HepG2 (cell line): ENCODE data around the gene SDR42E2. TPM values are rescaled to one million over a fixed set of nuclear protein-coding genes. Genes with fewer than 3 reads are reported as not detected.

Experiments used
- CEBPG ChIP-seq: IDR thresholded peaks from 2 replicates; pipeline ENCODE4 v1.6.1; 2016
- KAT7 ChIP-seq: IDR thresholded peaks from 2 replicates; pipeline ENCODE4 v1.6.1; 2018; ENCODE audit warnings: borderline replicate concordance, missing compliant biosample characterization
- KDM3A ChIP-seq: IDR thresholded peaks from 2 replicates; pipeline ENCODE4 v1.6.1; 2018; ENCODE audit warnings: low read depth, missing compliant biosample characterization
- MEIS2 ChIP-seq: sonication (generic); formaldehyde crosslinking; IDR thresholded peaks from 2 replicates; pipeline ENCODE4 v1.9.0; 2021; ENCODE audit warnings: mild to moderate bottlenecking, missing genetic modification reagents
- NCOA2 ChIP-seq: sonication (generic); formaldehyde crosslinking; IDR thresholded peaks from 2 replicates; pipeline ENCODE4 v1.8.0; 2022; ENCODE audit warnings: inconsistent platforms
- NFE2L2 ChIP-seq: fragments of 150-350 bp; IDR thresholded peaks from 2 replicates; pipeline ENCODE4 v1.6.1; 2014; ENCODE audit warnings: low read length
- RBAK ChIP-seq: sonication (generic); formaldehyde crosslinking; IDR thresholded peaks from 2 replicates; pipeline ENCODE4 v1.5.1; 2020; ENCODE audit warnings: mild to moderate bottlenecking, missing genetic modification reagents
- RCOR2 ChIP-seq: IDR thresholded peaks from 2 replicates; pipeline ENCODE4 v1.6.1; 2016; ENCODE audit warnings: missing biosample characterization, missing genetic modification reagents
- RFX5 ChIP-seq: IDR thresholded peaks from 2 replicates; pipeline ENCODE4 v1.6.1; 2011; ENCODE audit warnings: low read depth, low read length, improper control_type of control experiment
- TP53 ChIP-seq: sonication (generic); formaldehyde crosslinking; conservative IDR thresholded peaks from 2 replicates; pipeline ENCODE4 v1.4.0; 2020; ENCODE audit warnings: missing genetic modification reagents
- TRAFD1 ChIP-seq: sonication (generic); formaldehyde crosslinking; IDR thresholded peaks from 2 replicates; pipeline ENCODE4 v1.5.1; 2020; ENCODE audit warnings: missing genetic modification reagents, mild to moderate bottlenecking, borderline replicate concordance
- ZBTB26 ChIP-seq: IDR thresholded peaks from 2 replicates; pipeline ENCODE4 v1.6.1; 2016; ENCODE audit warnings: missing compliant biosample characterization, missing genetic modification reagents, borderline replicate concordance
- ZC3H13 ChIP-seq: sonication (generic); formaldehyde crosslinking; IDR thresholded peaks from 2 replicates; pipeline ENCODE4 v1.8.1; 2023; ENCODE audit warnings: mild to moderate bottlenecking, missing genetic modification reagents, moderate library complexity
- ZEB1 ChIP-seq: IDR thresholded peaks from 2 replicates; pipeline ENCODE4 v1.6.1; 2012; ENCODE audit warnings: mild to moderate bottlenecking, low read depth, inconsistent platforms; ENCODE audit not compliant: insufficient replicate concordance
- ZNF232 ChIP-seq: sonication (generic); formaldehyde crosslinking; IDR thresholded peaks from 2 replicates; pipeline ENCODE4 v1.4.0; 2020; ENCODE audit warnings: missing genetic modification reagents, borderline replicate concordance
- ZNF274 ChIP-seq: sonication (generic); formaldehyde crosslinking; IDR thresholded peaks from 2 replicates; pipeline ENCODE4 v1.5.1; 2020; ENCODE audit warnings: mild to moderate bottlenecking, missing genetic modification reagents
- ZNF362 ChIP-seq: sonication (generic); formaldehyde crosslinking; IDR thresholded peaks from 2 replicates; pipeline ENCODE4 v1.4.0; 2020; ENCODE audit warnings: missing genetic modification reagents, mild to moderate bottlenecking, borderline replicate concordance
- ZNF549 ChIP-seq: sonication (generic); formaldehyde crosslinking; IDR thresholded peaks from 2 replicates; pipeline ENCODE4 v1.5.0; 2020; ENCODE audit warnings: missing genetic modification reagents
- ZNF598 ChIP-seq: sonication (generic); formaldehyde crosslinking; IDR thresholded peaks from 2 replicates; pipeline ENCODE4 v1.5.1; 2020; ENCODE audit warnings: mild to moderate bottlenecking, missing genetic modification reagents, borderline replicate concordance
- ZNF615 ChIP-seq: sonication (generic); formaldehyde crosslinking; IDR thresholded peaks from 2 replicates; pipeline ENCODE4 v1.5.0; 2020; ENCODE audit warnings: mild to moderate bottlenecking, missing genetic modification reagents, borderline replicate concordance
- ZNF619 ChIP-seq: sonication (generic); formaldehyde crosslinking; IDR thresholded peaks from 2 replicates; pipeline ENCODE4 v1.4.0; 2020; ENCODE audit warnings: mild to moderate bottlenecking, missing genetic modification reagents
- ZNF766 ChIP-seq: sonication (generic); formaldehyde crosslinking; IDR thresholded peaks from 2 replicates; pipeline ENCODE4 v1.5.0; 2020; ENCODE audit warnings: missing genetic modification reagents, borderline replicate concordance
- ZNF777 ChIP-seq: sonication (generic); formaldehyde crosslinking; IDR thresholded peaks from 2 replicates; pipeline ENCODE4 v1.4.0; 2020; ENCODE audit warnings: missing genetic modification reagents
- ZNF839 ChIP-seq: sonication (generic); formaldehyde crosslinking; IDR thresholded peaks from 2 replicates; pipeline ENCODE4 v1.4.0; 2020; ENCODE audit warnings: missing genetic modification reagents, mild to moderate bottlenecking, borderline replicate concordance
- ZSCAN25 ChIP-seq: sonication (generic); formaldehyde crosslinking; IDR thresholded peaks from 2 replicates; pipeline ENCODE4 v1.8.0; 2022; ENCODE audit warnings: mild to moderate bottlenecking, missing genetic modification reagents
- polyA plus RNA-seq, 8 experiments: library from polyadenylated mRNA; depleted of rRNA in 3 of 8; stranded (reverse) in 7 of 8; unstranded in 1 of 8; fragments of >200 nt; fragmentation: Illumina TruSeq in 4 of 8; extraction: Trizol in 4 of 8; gene quantifications; 2 replicates each; pipeline versions ENCODE4 v1.2.1 to v1.2.3, GENCODE V29; 2011 to 2016; ENCODE audit warnings: low read depth in 4 of 8, missing spikeins in 1 of 8, mixed read lengths in 1 of 8; ENCODE audit not compliant: insufficient read depth in 1 of 8
- total RNA-seq, 5 experiments: library from RNA; depleted of rRNA; stranded (reverse); fragments of >200 nt; fragmentation: Illumina TruSeq; extraction: Trizol; gene quantifications; 2 replicates each; pipeline ENCODE4 v1.2.3, GENCODE V29; 2016; ENCODE audit warnings: low read depth in 1 of 5
- TF ChIP-seq, protein P1 (sequence below): sonication (generic); formaldehyde crosslinking; IDR thresholded peaks from 2 replicates; pipeline ENCODE4 v1.4.0; 2020; ENCODE audit warnings: mild to moderate bottlenecking, low read depth, missing genetic modification reagents

The SDR42E2 gene
- total and polyA plus RNA-seq, 2 of the 13 experiments (the other 11 are each of a cell fraction or from before 2014, with no cell fraction given) = 0.05 to 0.11 TPM

DNA sequence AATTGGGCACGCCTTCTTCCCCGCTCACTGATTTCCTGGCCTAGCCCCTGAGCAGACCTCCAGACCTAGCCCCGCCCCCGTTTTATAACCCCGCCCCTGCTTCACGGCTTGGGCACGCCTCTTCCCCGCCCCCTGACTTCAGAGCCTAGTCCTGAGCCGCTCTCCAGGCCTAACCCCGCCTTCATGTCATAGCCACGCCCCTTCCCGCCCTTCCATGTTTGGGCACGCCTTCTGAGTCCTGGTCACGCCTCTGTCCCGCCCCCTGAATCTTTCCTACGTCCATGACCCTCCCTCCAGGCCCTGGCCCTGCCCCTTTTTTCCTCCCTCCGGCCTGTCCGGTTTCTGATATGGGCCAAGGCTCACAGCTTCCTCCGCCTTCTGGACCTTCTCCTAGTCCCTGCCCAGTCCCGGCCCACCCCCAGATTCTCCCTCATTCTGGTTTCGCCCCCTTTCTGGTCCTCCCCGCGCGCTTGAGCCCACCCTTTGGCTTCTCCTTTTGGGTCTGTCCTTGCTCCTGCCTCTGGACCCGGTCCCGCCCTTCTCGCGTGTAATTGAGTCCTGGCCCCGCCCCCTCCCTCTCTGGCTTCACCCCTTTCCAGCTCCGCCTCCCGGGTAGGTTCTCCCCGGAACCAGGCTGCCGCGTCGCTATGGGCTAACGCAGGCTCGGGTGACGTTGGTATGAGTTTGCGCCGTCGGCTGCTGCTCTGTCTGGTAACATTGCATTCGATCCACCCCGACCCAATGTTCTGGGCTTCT, 28.6 kb downstream of the SDR42E2 start (continued):
- no peak for TF ChIP-seq ZC3H13 (CRISPR knock-in tag)
- no peak for TF ChIP-seq ZNF549 (CRISPR knock-in tag)
- no peak for TF ChIP-seq ZEB1
- peak; percentile 27; the same call in 1 of the 2 replicates for TF ChIP-seq KDM3A
- TF ChIP-seq ZNF598 (CRISPR knock-in tag) = peak; percentile 79; the same call in 1 of the 2 replicates
- peak; percentile 95 for TF ChIP-seq ZNF274 (CRISPR knock-in tag)
- TF ChIP-seq RFX5 = no peak; the same call in 1 of the 2 replicates
- TF ChIP-seq ZBTB26 (CRISPR knock-in tag) = 0 out of 2 replicates have a peak, but pooled peaks have one; percentile 68
- TF ChIP-seq, protein P1, sequence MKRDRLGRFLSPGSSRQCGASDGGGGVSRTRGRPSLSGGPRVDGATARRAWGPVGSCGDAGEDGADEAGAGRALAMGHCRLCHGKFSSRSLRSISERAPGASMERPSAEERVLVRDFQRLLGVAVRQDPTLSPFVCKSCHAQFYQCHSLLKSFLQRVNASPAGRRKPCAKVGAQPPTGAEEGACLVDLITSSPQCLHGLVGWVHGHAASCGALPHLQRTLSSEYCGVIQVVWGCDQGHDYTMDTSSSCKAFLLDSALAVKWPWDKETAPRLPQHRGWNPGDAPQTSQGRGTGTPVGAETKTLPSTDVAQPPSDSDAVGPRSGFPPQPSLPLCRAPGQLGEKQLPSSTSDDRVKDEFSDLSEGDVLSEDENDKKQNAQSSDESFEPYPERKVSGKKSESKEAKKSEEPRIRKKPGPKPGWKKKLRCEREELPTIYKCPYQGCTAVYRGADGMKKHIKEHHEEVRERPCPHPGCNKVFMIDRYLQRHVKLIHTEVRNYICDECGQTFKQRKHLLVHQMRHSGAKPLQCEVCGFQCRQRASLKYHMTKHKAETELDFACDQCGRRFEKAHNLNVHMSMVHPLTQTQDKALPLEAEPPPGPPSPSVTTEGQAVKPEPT (CRISPR knock-in tag) = peak; percentile 64; the same call in 1 of the 2 replicates
- no peak for TF ChIP-seq TRAFD1
- TF ChIP-seq RBAK (CRISPR knock-in tag) = no peak
- TF ChIP-seq NCOA2 (CRISPR knock-in tag) = no peak; the same call in none of the 2 replicates
- TF ChIP-seq ZNF619 = peak; percentile 93
- TF ChIP-seq ZNF766 = no peak
- no peak for TF ChIP-seq RCOR2
- no peak for TF ChIP-seq ZNF232 (CRISPR knock-in tag)
- peak; percentile 63; the same call in 1 of the 2 replicates for TF ChIP-seq CEBPG (CRISPR knock-in tag)
- TF ChIP-seq ZNF777 = 0 out of 2 replicates have a peak, but pooled peaks have one; percentile 3
- TF ChIP-seq ZNF615 (CRISPR knock-in tag) = no peak
- TF ChIP-seq ZNF839 (CRISPR knock-in tag) = no peak
- TF ChIP-seq KAT7 (CRISPR knock-in tag) = no peak
- TF ChIP-seq MEIS2 (CRISPR knock-in tag) = peak; percentile 30; the same call in 1 of the 2 replicates
- no peak for TF ChIP-seq TP53 (CRISPR knock-in tag)
- no peak; the same call in 1 of the 2 replicates for TF ChIP-seq ZNF362
- no peak for TF ChIP-seq NFE2L2
- peak; percentile 82; the same call in 1 of the 2 replicates for TF ChIP-seq ZSCAN25 (CRISPR knock-in tag)
